Measurements from ENCODE around the gene CBLN3. TPM values are rescaled to one million over a fixed set of nuclear protein-coding genes. Genes with fewer than 3 reads are reported as not detected.

Gene CBLN3
- polyA plus RNA-seq, 3 donors: 0.07 to 1.1 TPM; not detected in 1

- intact Hi-C loops (cut with micrococcal nuclease): loop anchor here in 1 of 2 donors (5.0 kb wide), 1 partner anchor 33 kb away; no protein-coding TSS in a partner anchor
- no peak for DNase-seq
- Histone ChIP-seq H3K4me1 (ENCODE audit: control insufficient read depth in 1 of 2, insufficient read depth in 2 of 2, low read length in 2 of 2) (peaks cover 3 to 6% of the 10 kb centered on the region in 2 donors), H4K20me1 (ENCODE audit: insufficient read depth, low read length) (no peaks in the 10 kb centered on the region), H3K79me2 (ENCODE audit: insufficient read depth, low read length) (no peaks in the 10 kb centered on the region), H3K9ac (ENCODE audit: insufficient read depth, low read length, poor library complexity, severe bottlenecking) (no peak overlapping the region), H3K4me3 (replicated peaks in 1 of 3; ENCODE audit: low read depth in 2 of 3, low read length in 3 of 3) (no peak overlapping the region), H2AFZ (ENCODE audit: insufficient read depth, low read depth, low read length, poor library complexity, severe bottlenecking) (no peak overlapping the region), H3K27ac (ENCODE audit: low read depth in 1 of 2, low read length in 2 of 2) (no peak overlapping the region), H3K9me3 (replicated peaks in 1 of 2; ENCODE audit: control insufficient read depth in 1 of 2, insufficient read depth in 1 of 2, low read length in 2 of 2) (no peaks in the 10 kb centered on the region), H3K27me3 (ENCODE audit: control insufficient read depth in 2 of 2, insufficient read depth in 2 of 2, low read length in 2 of 2) (peaks cover 0 to 1% of the 10 kb centered on the region in 2 donors), H3K36me3 (replicated peaks in 1 of 2; ENCODE audit: control insufficient read depth in 1 of 2, insufficient read depth in 2 of 2, low read length in 2 of 2) (no peaks in the 10 kb centered on the region), H3K4me2 (replicated peaks; ENCODE audit: extremely low read depth, low read length, poor library complexity, severe bottlenecking) (no peak overlapping the region)
- no peak for TF ChIP-seq CTCF (IDR thresholded peaks at IDR 0.05)
- H3K27ac Mint-ChIP-seq: peak overlapping the region in 1 of 7 donors; percentile 26
- H3K4me3 Mint-ChIP-seq: no peak overlapping the region
- peaks cover 0 to 4% of the 10 kb centered on the region in 2 donors for H3K36me3 Mint-ChIP-seq
- H3K27me3 Mint-ChIP-seq (ENCODE audit: low read depth in 3 of 3): peaks cover 3 to 4% (median 4%) of the 10 kb centered on the region in 3 donors
- peaks cover 6% of the 10 kb centered on the region for H3K4me1 Mint-ChIP-seq
- H3K9me3 Mint-ChIP-seq: peaks cover 0 to 2% (median 0%) of the 10 kb centered on the region in 7 donors
- 100% methylated on average over 2 of the region's 4 CpGs for WGBS (ENCODE audit: insufficient coverage)
Observed at GRCh38 chr14:24404814-24405213, 24.7 kb downstream of the CBLN3 start.

- Histone ChIP-seq H4K20me1 (ENCODE audit: insufficient read depth, low read length) (no peaks in the 10 kb centered on the region), H3K36me3 (replicated peaks in 1 of 2; ENCODE audit: control insufficient read depth in 1 of 2, insufficient read depth in 2 of 2, low read length in 2 of 2) (no peaks in the 10 kb centered on the region), H3K9ac (ENCODE audit: insufficient read depth, low read length, poor library complexity, severe bottlenecking) (no peak overlapping the region), H3K27me3 (ENCODE audit: control insufficient read depth in 2 of 2, insufficient read depth in 2 of 2, low read length in 2 of 2) (peaks cover 0 to 7% of the 10 kb centered on the region in 2 donors), H3K79me2 (ENCODE audit: insufficient read depth, low read length) (no peaks in the 10 kb centered on the region), H2AFZ (ENCODE audit: insufficient read depth, low read depth, low read length, poor library complexity, severe bottlenecking) (no peak overlapping the region), H3K9me3 (replicated peaks in 1 of 2; ENCODE audit: control insufficient read depth in 1 of 2, insufficient read depth in 1 of 2, low read length in 2 of 2) (no peaks in the 10 kb centered on the region), H3K4me2 (replicated peaks; ENCODE audit: extremely low read depth, low read length, poor library complexity, severe bottlenecking) (no peak overlapping the region), H3K4me3 (replicated peaks in 1 of 3; ENCODE audit: low read depth in 2 of 3, low read length in 3 of 3) (no peak overlapping the region), H3K4me1 (ENCODE audit: control insufficient read depth in 1 of 2, insufficient read depth in 2 of 2, low read length in 2 of 2) (peaks cover 11 to 16% of the 10 kb centered on the region in 2 donors), H3K27ac (ENCODE audit: low read depth in 1 of 2, low read length in 2 of 2) (no peak overlapping the region)
- Mint-ChIP-seq H3K4me1 (peaks cover 14% of the 10 kb centered on the region), H3K27ac (no peak overlapping the region), H3K4me3 (no peak overlapping the region), H3K9me3 (peaks cover 0 to 2% (median 0%) of the 10 kb centered on the region in 7 donors), H3K36me3 (peaks cover 0 to 4% of the 10 kb centered on the region in 2 donors), H3K27me3 (ENCODE audit: low read depth in 3 of 3) (peaks cover 6 to 14% (median 9%) of the 10 kb centered on the region in 3 donors)
- no peak for TF ChIP-seq CTCF (IDR thresholded peaks at IDR 0.05)
- no peak for DNase-seq
- intact Hi-C loops (cut with micrococcal nuclease): no loop called here
- WGBS (ENCODE audit: insufficient coverage): 98% methylated on average over 5 of the region's 7 CpGs
Observed at GRCh38 chr14:24403294-24403998, 26.0 kb downstream of the CBLN3 start.
